ENCODE measurements around the gene COG8.

The COG8 gene

GRCh38 chr16:69378036-69378435 lies 38.7 kb upstream of the COG8 start:
- H3K27ac ChIP-seq, result no peak overlapping the region
- no peak for TF ChIP-seq CTCF (IDR thresholded peaks at IDR 0.05)
- TF ChIP-seq ZFX (IDR thresholded peaks at IDR 0.05; ENCODE audit: borderline replicate concordance), result no peak

- TF ChIP-seq ZFX (IDR thresholded peaks at IDR 0.05; ENCODE audit: borderline replicate concordance) (no peak), CTCF (IDR thresholded peaks at IDR 0.05) (no peak)
- H3K27ac ChIP-seq, result no peak overlapping the region
Observed at GRCh38 chr16:69376393-69377059, 37.2 kb upstream of the COG8 start.

GRCh38 chr16:69373019-69373418 lies 33.7 kb upstream of the COG8 start:
- H3K27ac ChIP-seq, result no peak overlapping the region
- TF ChIP-seq CTCF (IDR thresholded peaks at IDR 0.05) (no peak), ZFX (IDR thresholded peaks at IDR 0.05; ENCODE audit: borderline replicate concordance) (no peak)

- TF ChIP-seq ZFX (IDR thresholded peaks at IDR 0.05; ENCODE audit: borderline replicate concordance) (no peak), CTCF (IDR thresholded peaks at IDR 0.05) (no peak)
- no peak overlapping the region for H3K27ac ChIP-seq
Observed at GRCh38 chr16:69371564-69371963, 32.2 kb upstream of the COG8 start.

GRCh38 chr16:69368866-69369265 lies 29.5 kb upstream of the COG8 start:
- TF ChIP-seq ZFX (IDR thresholded peaks at IDR 0.05; ENCODE audit: borderline replicate concordance) (no peak), CTCF (IDR thresholded peaks at IDR 0.05) (no peak)
- H3K27ac ChIP-seq, result no peak overlapping the region

GRCh38 chr16:69367980-69368379 lies 28.6 kb upstream of the COG8 start:
- no peak overlapping the region for H3K27ac ChIP-seq
- TF ChIP-seq CTCF (IDR thresholded peaks at IDR 0.05), result no peak
- TF ChIP-seq ZFX (IDR thresholded peaks at IDR 0.05; ENCODE audit: borderline replicate concordance), result no peak

GRCh38 chr16:69366431-69366830 lies 27.1 kb upstream of the COG8 start:
- H3K27ac ChIP-seq, result no peak overlapping the region
- TF ChIP-seq CTCF (IDR thresholded peaks at IDR 0.05) (no peak), ZFX (IDR thresholded peaks at IDR 0.05; ENCODE audit: borderline replicate concordance) (no peak)
